IMR-90 (cell line): ENCODE results near the gene RBM23. TPM values are rescaled to one million over a fixed set of nuclear protein-coding genes. Genes with fewer than 3 reads are reported as not detected.

Experiments used
- ATAC-seq: fragments of 200-7000 bp; cut with Tn5 transposase; 2 replicates; pipeline ENCODE4 v1.9.1; 2020; ENCODE audit warnings: low read depth, mild to moderate bottlenecking, moderate library complexity
- BruUV-seq: library from RNA; stranded (reverse); fragments of 400-500 nt; replicated peaks from 2 replicates; lab custom pipeline; 2021; lab: Mats Ljungman, UMichigan
- CTCF ChIA-PET: fragments of 300-600 bp; formaldehyde crosslinking; extraction: SDS; loops from one replicate; lab custom pipeline; 2021; ENCODE audit warnings: antibody characterized with exemption; lab: Yijun Ruan, JAX
- POLR2A ChIA-PET: fragments of 300-600 bp; sonication (Branson Sonifier 250); formaldehyde crosslinking; loops from one replicate; lab custom pipeline; 2022; ENCODE audit warnings: antibody characterized with exemption; ENCODE audit not compliant: unreplicated experiment; lab: Charles Lee
- DNase-seq: peaks from one replicate; pipeline ENCODE4 v3.0.0; 2013
- H2AFZ ChIP-seq: replicated peaks from 2 replicates; pipeline ENCODE3; 2013; ENCODE audit warnings: low read length, mild to moderate bottlenecking; ENCODE audit not compliant: poor library complexity
- H2AK5ac ChIP-seq: 2 replicates; pipeline ENCODE4 v1.6.1; 2013; ENCODE audit warnings: low read depth, low read length, inconsistent platforms
- H2AK9ac ChIP-seq: replicated peaks from 2 replicates; pipeline ENCODE3; 2013; ENCODE audit warnings: mild to moderate bottlenecking, low read depth, low read length, moderate library complexity; ENCODE audit not compliant: poor library complexity
- H2BK120ac ChIP-seq: 2 replicates; pipeline ENCODE4 v1.6.1; 2013; ENCODE audit warnings: low read depth, low read length, inconsistent platforms
- H2BK15ac ChIP-seq: 3 replicates; pipeline ENCODE4 v1.6.1; 2013; ENCODE audit warnings: low read depth, low read length, inconsistent platforms
- H2BK20ac ChIP-seq: 2 replicates; pipeline ENCODE4 v1.6.1; 2013; ENCODE audit warnings: low read depth, mild to moderate bottlenecking, inconsistent platforms, low read length, moderate library complexity
- H2BK5ac ChIP-seq: 2 replicates; pipeline ENCODE4 v1.6.1; 2013; ENCODE audit warnings: mild to moderate bottlenecking, low read depth, low read length, inconsistent platforms; ENCODE audit not compliant: poor library complexity, severe bottlenecking
- H3K14ac ChIP-seq: replicated peaks from 2 replicates; pipeline ENCODE4 v1.6.1; 2013; ENCODE audit warnings: low read depth, low read length, inconsistent platforms
- H3K18ac ChIP-seq: 2 replicates; pipeline ENCODE4 v1.6.1; 2013; ENCODE audit warnings: low read depth, low read length, control low read depth
- H3K23ac ChIP-seq: 2 replicates; pipeline ENCODE4 v1.6.1; 2013; ENCODE audit warnings: low read depth, low read length, inconsistent platforms
- H3K27ac ChIP-seq: 2 replicates; pipeline ENCODE4 v1.5.1; 2013; ENCODE audit warnings: mild to moderate bottlenecking, control low read depth, low read length; ENCODE audit not compliant: insufficient read depth
- H3K27me3 ChIP-seq: 2 replicates; pipeline ENCODE4 v1.6.1; 2013; ENCODE audit warnings: low read length; ENCODE audit not compliant: control insufficient read depth, insufficient read depth
- H3K36me3 ChIP-seq: 2 replicates; pipeline ENCODE4 v1.6.1; 2013; ENCODE audit warnings: low read length, mixed read lengths; ENCODE audit not compliant: control insufficient read depth, insufficient read depth
- H3K4ac ChIP-seq: 2 replicates; pipeline ENCODE4 v1.6.1; 2013; ENCODE audit warnings: low read depth, low read length, inconsistent platforms
- H3K4me1 ChIP-seq: 2 replicates; pipeline ENCODE4 v1.6.1; 2013; ENCODE audit warnings: low read length, mixed read lengths; ENCODE audit not compliant: control insufficient read depth, insufficient read depth
- H3K4me2 ChIP-seq: 2 replicates; pipeline ENCODE4 v1.6.1; 2013; ENCODE audit warnings: low read depth, mild to moderate bottlenecking, control low read depth, low read length, moderate library complexity
- H3K4me3 ChIP-seq: 2 replicates; pipeline ENCODE4 v1.5.1; 2013; ENCODE audit warnings: low read depth, mild to moderate bottlenecking, control low read depth, low read length, moderate library complexity; ENCODE audit not compliant: insufficient read depth
- H3K56ac ChIP-seq: 2 replicates; pipeline ENCODE4 v1.6.1; 2013; ENCODE audit warnings: low read length, inconsistent platforms; ENCODE audit not compliant: insufficient read depth; ENCODE audit errors: extremely low read depth
- H3K79me1 ChIP-seq, 2 experiments: 2 replicates each; pipeline ENCODE4 v1.6.1; 2013; ENCODE audit warnings: low read length in 2 of 2, inconsistent platforms in 1 of 2, low read depth in 1 of 2
- H3K9ac ChIP-seq: 2 replicates; pipeline ENCODE4 v1.6.1; 2013; ENCODE audit warnings: low read depth, low read length, control low read depth
- H3K9me1 ChIP-seq: 2 replicates; pipeline ENCODE4 v1.6.1; 2013; ENCODE audit warnings: low read length, inconsistent platforms; ENCODE audit not compliant: insufficient read depth
- H3K9me3 ChIP-seq: 2 replicates; pipeline ENCODE4 v1.6.1; 2013; ENCODE audit warnings: low read length; ENCODE audit not compliant: control insufficient read depth, insufficient read depth
- H4K20me1 ChIP-seq: 2 replicates; pipeline ENCODE4 v1.6.1; 2013; ENCODE audit warnings: low read length, inconsistent platforms; ENCODE audit not compliant: insufficient read depth
- H4K5ac ChIP-seq: 2 replicates; pipeline ENCODE4 v1.6.1; 2013; ENCODE audit warnings: mild to moderate bottlenecking, low read depth, low read length, control low read depth
- H4K8ac ChIP-seq, 2 experiments: 2 replicates each; pipeline ENCODE4 v1.6.1; 2013; ENCODE audit warnings: low read depth in 2 of 2, low read length in 2 of 2, control low read depth in 1 of 2, inconsistent platforms in 1 of 2
- H4K91ac ChIP-seq: 2 replicates; pipeline ENCODE4 v1.6.1; 2013; ENCODE audit warnings: low read depth, low read length, inconsistent platforms; ENCODE audit not compliant: insufficient read depth
- BHLHE40 ChIP-seq: fragments of 150-350 bp; IDR thresholded peaks from 2 replicates; pipeline ENCODE4 v1.6.1; 2016; ENCODE audit warnings: mild to moderate bottlenecking, low read depth, low read length
- CEBPB ChIP-seq: IDR thresholded peaks from 2 replicates; pipeline ENCODE4 v1.6.1; 2012; ENCODE audit warnings: low read depth, low read length, improper control_type of control experiment
- CHD1 ChIP-seq: IDR thresholded peaks from 2 replicates; pipeline ENCODE4 v1.6.1; 2012; ENCODE audit warnings: low read depth, low read length, improper control_type of control experiment
- FOS ChIP-seq: fragments of 150-350 bp; IDR thresholded peaks from 2 replicates; pipeline ENCODE4 v1.6.1; 2016; ENCODE audit warnings: low read depth, low read length
- MAFK ChIP-seq: IDR thresholded peaks from 2 replicates; pipeline ENCODE4 v1.6.1; 2012; ENCODE audit warnings: low read depth, low read length, improper control_type of control experiment
- MAZ ChIP-seq: IDR thresholded peaks from 2 replicates; pipeline ENCODE4 v1.6.1; 2012; ENCODE audit warnings: low read depth, mild to moderate bottlenecking, low read length, improper control_type of control experiment, moderate library complexity, borderline replicate concordance
- MXI1 ChIP-seq: IDR thresholded peaks from 2 replicates; pipeline ENCODE4 v1.6.1; 2012; ENCODE audit warnings: low read depth, mild to moderate bottlenecking, low read length, moderate library complexity, borderline replicate concordance
- NFE2L2 ChIP-seq: fragments of 150-350 bp; IDR thresholded peaks from 2 replicates; pipeline ENCODE4 v1.6.1; 2016; ENCODE audit warnings: low read depth, mild to moderate bottlenecking, low read length
- POLR2A ChIP-seq: IDR thresholded peaks from 2 replicates; pipeline ENCODE4 v1.6.1; 2012; ENCODE audit warnings: mild to moderate bottlenecking, low read depth, low read length
- RAD21 ChIP-seq: IDR thresholded peaks from 2 replicates; pipeline ENCODE4 v1.6.1; 2012; ENCODE audit warnings: low read length, improper control_type of control experiment
- RCOR1 ChIP-seq: IDR thresholded peaks from 2 replicates; pipeline ENCODE4 v1.6.1; 2012; ENCODE audit warnings: mild to moderate bottlenecking, low read length, improper control_type of control experiment; ENCODE audit not compliant: insufficient replicate concordance
- RFX5 ChIP-seq: IDR thresholded peaks from 2 replicates; pipeline ENCODE4 v1.8.0; 2012; ENCODE audit warnings: low read depth, mild to moderate bottlenecking, low read length, moderate library complexity
- SMC3 ChIP-seq: fragments of 150-350 bp; IDR thresholded peaks from 2 replicates; pipeline ENCODE4 v1.6.1; 2016; ENCODE audit warnings: low read depth, mild to moderate bottlenecking, antibody characterized with exemption, low read length, moderate library complexity
- WGBS, 2 experiments: methylation state at CpG; one replicate each; pipeline versions ENCODE4 v1.1.5 to v1.1.7; 2013; ENCODE audit warnings: missing lambda C conversion rate in 2 of 2; ENCODE audit not compliant: insufficient read length in 1 of 2; ENCODE audit errors: extremely low coverage in 2 of 2; 5-methylcytosine and 5-hydroxymethylcytosine counted together
- dilution Hi-C: fragments of 300-500 bp; cut with HindIII; formaldehyde crosslinking; loops from one replicate; pipeline ENCODE4 v1.14.3; 2018; ENCODE audit warnings: low sequenced_read_pairs; ENCODE audit not compliant: unreplicated experiment
- in situ Hi-C: fragments of 300-500 bp; cut with MboI; formaldehyde crosslinking; loops from 3 replicates; pipeline ENCODE4 v1.14.3; 2019; ENCODE audit warnings: low sequenced_read_pairs, inconsistent platforms, mixed read lengths
- intact Hi-C: fragments of 100-400 bp; cut with micrococcal nuclease; formaldehyde crosslinking; loops from 2 replicates; pipeline ENCODE4 v1.10.0; 2022
- polyA plus RNA-seq, 3 experiments: library from polyadenylated mRNA; depleted of rRNA; stranded (reverse); fragments of >200 nt; gene quantifications; 2 replicates each; pipeline ENCODE4 v1.2.3, GENCODE V29; 2012; ENCODE audit warnings: low replicate concordance in 1 of 3
- total RNA-seq: library from RNA; depleted of rRNA; stranded (reverse); fragments of >200 nt; gene quantifications from 2 replicates; pipeline ENCODE4 v1.2.3, GENCODE V29; 2012
- TF ChIP-seq, protein P1 (sequence below): conservative IDR thresholded peaks from 2 replicates; pipeline ENCODE4 v1.5.1; 2012; ENCODE audit warnings: mild to moderate bottlenecking, low read depth, low read length, improper control_type of control experiment
- TF ChIP-seq, protein P2 (sequence below): fragments of 150-350 bp; IDR thresholded peaks from 2 replicates; pipeline ENCODE4 v1.6.1; 2016; ENCODE audit warnings: low read depth, mild to moderate bottlenecking, low read length, moderate library complexity, borderline replicate concordance
- TF ChIP-seq, protein P3 (sequence below): fragments of 150-350 bp; IDR thresholded peaks from 2 replicates; pipeline ENCODE4 v1.6.1; 2017; ENCODE audit warnings: mild to moderate bottlenecking, antibody characterized with exemption, low read length, low read depth

The RBM23 gene
- total and polyA plus RNA-seq, 2 of the 4 experiments (the other 2 are of a cell fraction) = 44.7 to 375 TPM

GRCh38 chr14:22926316-22926715 lies 7.4 kb upstream of the RBM23 start:
- Histone ChIP-seq H3K23ac (no peak overlapping the region), H3K18ac (no peak overlapping the region), H2BK5ac (no peak overlapping the region), H3K27ac (no peak overlapping the region), H3K4me2 (no peak overlapping the region), H4K8ac (no peak overlapping the region), H4K91ac (no peak overlapping the region), H3K9ac (no peak overlapping the region), H3K79me1 (peaks cover 7 to 53% of the 10 kb centered on the region in 2 experiments), H2BK120ac (no peak overlapping the region), H2AK9ac (no peak overlapping the region), H3K14ac (no peak overlapping the region), H2BK20ac (no peak overlapping the region), H3K27me3 (no peaks in the 10 kb centered on the region), H2BK15ac (no peak overlapping the region), H3K36me3 (peaks cover 30% of the 10 kb centered on the region), H2AFZ (no peak overlapping the region), H4K5ac (no peak overlapping the region), H4K20me1 (no peaks in the 10 kb centered on the region), H3K9me1 (peaks cover 8% of the 10 kb centered on the region; the same call in 1 of the 2 replicates), H3K4me3 (no peak overlapping the region), H3K56ac (no peak overlapping the region), H3K4ac (no peak overlapping the region), H2AK5ac (no peak overlapping the region), H3K4me1 (peaks cover 3% of the 10 kb centered on the region; the same call in 1 of the 2 replicates), H3K9me3 (no peaks in the 10 kb centered on the region)
- intact Hi-C loops (no loop called here), dilution Hi-C loops (no loop called here), in situ Hi-C loops (no loop called here)
- TF ChIP-seq FOS (no peak), POLR2A (no peak), BHLHE40 (no peak), RFX5 (no peak), MXI1 (no peak), CEBPB (no peak), CHD1 (no peak), MAFK (no peak), SMC3 (no peak), RCOR1 (no peak), RAD21 (no peak), NFE2L2 (no peak), MAZ (no peak)
- TF ChIP-seq, protein P1, sequence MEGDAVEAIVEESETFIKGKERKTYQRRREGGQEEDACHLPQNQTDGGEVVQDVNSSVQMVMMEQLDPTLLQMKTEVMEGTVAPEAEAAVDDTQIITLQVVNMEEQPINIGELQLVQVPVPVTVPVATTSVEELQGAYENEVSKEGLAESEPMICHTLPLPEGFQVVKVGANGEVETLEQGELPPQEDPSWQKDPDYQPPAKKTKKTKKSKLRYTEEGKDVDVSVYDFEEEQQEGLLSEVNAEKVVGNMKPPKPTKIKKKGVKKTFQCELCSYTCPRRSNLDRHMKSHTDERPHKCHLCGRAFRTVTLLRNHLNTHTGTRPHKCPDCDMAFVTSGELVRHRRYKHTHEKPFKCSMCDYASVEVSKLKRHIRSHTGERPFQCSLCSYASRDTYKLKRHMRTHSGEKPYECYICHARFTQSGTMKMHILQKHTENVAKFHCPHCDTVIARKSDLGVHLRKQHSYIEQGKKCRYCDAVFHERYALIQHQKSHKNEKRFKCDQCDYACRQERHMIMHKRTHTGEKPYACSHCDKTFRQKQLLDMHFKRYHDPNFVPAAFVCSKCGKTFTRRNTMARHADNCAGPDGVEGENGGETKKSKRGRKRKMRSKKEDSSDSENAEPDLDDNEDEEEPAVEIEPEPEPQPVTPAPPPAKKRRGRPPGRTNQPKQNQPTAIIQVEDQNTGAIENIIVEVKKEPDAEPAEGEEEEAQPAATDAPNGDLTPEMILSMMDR = no peak
- TF ChIP-seq, protein P2, sequence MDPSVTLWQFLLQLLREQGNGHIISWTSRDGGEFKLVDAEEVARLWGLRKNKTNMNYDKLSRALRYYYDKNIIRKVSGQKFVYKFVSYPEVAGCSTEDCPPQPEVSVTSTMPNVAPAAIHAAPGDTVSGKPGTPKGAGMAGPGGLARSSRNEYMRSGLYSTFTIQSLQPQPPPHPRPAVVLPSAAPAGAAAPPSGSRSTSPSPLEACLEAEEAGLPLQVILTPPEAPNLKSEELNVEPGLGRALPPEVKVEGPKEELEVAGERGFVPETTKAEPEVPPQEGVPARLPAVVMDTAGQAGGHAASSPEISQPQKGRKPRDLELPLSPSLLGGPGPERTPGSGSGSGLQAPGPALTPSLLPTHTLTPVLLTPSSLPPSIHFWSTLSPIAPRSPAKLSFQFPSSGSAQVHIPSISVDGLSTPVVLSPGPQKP = no peak
- TF ChIP-seq, protein P3, sequence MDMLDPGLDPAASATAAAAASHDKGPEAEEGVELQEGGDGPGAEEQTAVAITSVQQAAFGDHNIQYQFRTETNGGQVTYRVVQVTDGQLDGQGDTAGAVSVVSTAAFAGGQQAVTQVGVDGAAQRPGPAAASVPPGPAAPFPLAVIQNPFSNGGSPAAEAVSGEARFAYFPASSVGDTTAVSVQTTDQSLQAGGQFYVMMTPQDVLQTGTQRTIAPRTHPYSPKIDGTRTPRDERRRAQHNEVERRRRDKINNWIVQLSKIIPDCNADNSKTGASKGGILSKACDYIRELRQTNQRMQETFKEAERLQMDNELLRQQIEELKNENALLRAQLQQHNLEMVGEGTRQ = no peak
- BruUV-seq = no TSS peak
- CTCF ChIA-PET = no interaction called here
- WGBS, 2 experiments = 60% methylated on average over 1 of the region's 4 CpGs; no CpG with 5 or more reads in 1 of the 2 experiments
- ATAC-seq (no peak), DNase-seq (peak; percentile 20)
- POLR2A ChIA-PET = no interaction called here
